Activated CD8-positive, alpha-beta memory T cell treated with anti-CD3 and anti-CD28 coated beads, Interleukin-2, amount 50 U/mL, for 24 hours (primary cell): ENCODE measurements around the gene VPS35.
A peak's percentile ranks its signal among the peaks of the same experiment; 100 is the strongest.
"Not testable (repeated sequence)": the region's sequence is repeated elsewhere in the genome, so short reads cannot be mapped to it uniquely, and the experiment has no call there.

Experiments
- DNase-seq: peaks from one replicate; pipeline ENCODE4 v3.0.0-alpha.2; 2020; ENCODE audit errors: extremely low read depth

VPS35 gene

DNA sequence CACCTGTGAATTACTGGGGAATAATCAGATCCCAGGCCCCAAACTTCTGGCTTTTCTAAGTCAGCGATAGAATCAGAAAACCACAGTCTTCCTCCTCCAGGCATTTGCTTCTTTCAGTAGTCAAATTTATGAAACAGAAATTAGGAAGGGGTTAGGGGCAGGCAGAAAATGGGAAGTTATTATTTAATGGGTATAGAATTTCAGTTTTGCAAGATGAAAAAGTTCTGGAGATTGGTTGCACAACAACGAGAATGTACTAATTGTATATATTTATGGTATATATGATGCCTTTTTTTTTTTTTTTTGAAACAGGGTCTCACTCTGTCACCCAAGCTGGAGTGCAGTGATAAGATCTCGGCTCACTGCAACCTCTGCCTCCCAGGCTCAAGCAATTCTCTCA is 23.9 kb upstream of the VPS35 start:
- no peak for DNase-seq

DNA sequence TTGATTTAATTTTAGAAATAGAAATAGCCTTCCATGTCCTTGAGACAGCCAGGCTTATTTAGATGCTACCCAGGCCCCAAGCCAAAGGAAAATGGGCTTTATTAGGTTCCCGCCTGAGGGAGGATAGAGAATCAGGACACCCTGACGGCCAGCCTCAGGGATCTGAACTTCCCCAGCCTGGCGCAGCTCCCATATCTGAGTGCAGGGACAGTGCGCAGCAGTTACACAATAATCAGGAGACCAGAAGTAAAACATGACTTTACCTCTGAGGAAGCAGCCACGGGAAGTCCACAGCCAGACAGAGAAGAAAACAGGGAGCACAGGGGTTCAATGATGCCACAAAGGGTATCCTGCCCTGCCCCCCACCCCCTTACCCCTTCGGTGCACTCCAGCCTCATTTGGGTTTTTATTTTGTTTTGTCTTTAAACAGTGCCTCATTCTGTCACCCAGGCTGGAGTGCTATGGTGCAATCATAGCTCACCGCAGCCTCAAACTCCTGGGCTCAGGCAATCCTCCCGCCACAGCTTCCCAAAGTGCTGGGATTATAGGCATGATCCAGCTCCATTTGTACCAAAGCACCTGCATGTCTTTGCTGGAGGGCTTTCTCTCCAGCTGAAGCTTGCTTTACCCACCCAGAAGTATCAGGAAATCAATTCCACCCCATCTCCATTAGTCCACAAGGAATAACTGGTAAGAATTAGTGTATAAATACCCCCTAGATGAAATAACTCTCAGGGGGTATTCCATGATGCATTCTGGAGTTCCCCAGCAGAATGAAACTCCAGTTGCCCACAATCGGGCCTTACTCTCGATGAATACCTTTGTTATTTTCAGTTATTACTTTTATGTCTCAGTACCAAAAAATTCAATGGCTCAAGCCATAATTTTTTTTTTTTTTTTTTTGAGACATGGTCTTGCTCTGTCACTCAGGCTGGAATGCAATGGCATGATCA is 22.4 kb upstream of the VPS35 start:
- no peak for DNase-seq

DNA sequence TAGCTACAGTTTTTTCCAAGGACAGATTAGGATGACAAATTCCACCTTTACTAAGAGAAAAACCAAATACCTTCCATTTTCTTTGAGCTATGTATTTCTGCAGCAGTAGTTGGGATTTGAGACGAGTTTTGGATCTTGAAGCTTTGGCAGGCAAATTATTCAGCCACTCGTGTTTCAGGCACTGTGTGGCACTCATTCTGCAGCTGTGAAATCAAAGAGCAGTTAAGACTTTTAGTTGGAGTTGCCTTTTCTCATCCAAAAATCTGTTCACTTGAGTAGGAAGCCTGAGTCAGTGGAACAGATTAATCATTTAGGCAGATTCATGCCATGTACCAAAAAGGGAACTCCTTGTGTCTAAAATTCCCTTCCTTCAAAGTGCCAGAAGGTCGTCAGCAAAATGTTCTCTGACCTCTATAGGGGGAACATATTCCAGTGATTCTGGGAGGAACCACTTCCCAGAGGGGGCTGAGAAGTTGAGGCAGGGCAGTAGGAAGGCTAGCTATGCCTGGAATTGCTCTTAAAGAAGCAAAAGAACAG is 20.6 kb upstream of the VPS35 start:
- DNase-seq, result no peak

DNA sequence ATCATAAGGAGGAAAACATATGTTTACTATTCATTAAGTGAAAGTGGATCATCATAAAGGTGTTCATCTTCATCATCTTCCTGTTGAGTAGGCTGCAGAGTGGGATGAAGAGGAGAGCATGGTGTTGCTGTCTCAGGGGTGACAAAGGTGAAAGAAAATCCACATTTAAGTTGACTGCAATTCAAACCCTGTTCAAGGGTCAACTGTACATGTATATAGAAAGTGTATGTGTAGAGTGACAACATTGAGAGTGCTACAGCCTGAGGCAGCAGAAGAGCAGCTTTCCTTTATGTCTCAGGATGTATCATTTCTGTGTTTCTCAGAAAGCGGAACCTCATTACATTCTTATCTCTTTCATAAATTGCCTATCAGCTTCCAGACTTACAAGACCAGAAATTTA is 17.7 kb upstream of the VPS35 start:
- DNase-seq, result no peak

DNA sequence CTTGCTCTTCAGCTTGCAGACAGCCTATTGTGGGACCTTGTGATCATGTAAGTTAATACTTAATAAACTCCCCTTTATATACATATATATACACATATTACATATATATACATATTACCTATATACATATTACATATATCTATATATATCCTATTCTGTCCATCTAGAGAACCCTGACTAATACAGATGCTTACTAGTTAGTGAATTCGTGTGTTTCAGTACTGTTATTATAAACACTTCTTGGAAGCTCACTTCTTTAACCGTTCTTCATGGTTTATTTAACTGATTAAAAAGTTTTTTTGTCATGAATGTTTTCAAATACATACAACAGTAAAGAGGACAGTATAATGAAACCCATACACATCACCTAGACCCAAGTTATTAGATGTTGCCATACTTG is 13.1 kb upstream of the VPS35 start:
- DNase-seq, result no peak

DNA sequence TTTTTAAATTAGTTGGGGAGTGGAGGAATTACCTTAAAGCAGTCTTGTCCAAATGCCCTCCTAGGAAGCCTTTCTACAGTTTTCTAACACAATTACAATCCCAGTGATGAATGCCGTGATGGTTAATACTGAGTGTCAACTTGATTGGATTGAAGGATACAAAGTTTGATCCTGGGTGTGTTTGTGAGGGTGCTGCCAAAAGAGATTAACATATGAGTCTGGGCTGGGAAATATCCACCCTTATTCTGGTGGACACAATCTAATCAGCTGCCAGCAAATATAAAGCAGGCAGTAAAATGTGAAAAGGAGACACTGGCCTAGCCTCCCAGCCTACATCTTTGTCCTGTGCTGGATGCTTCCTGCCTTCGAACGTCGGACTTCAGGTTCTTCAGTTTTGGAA is 12.6 kb upstream of the VPS35 start:
- no peak for DNase-seq

DNA sequence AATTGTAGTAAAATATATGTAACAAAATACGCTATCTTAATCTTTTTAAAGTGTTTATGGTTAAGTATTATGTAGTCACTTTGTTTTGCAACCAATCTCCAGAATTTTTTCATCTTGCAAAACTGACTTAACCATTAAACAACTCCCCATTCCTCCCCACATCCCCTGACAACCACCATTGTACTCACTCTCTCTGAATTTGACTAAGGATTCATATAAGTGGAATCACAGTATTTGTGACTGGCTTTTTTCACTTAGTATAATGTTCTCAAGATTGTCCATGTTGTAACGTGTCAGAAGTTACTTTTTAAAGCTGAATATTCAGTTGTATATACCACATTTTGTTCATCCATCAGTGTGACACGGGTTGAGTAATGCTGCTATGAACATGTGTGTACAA is 11.1 kb upstream of the VPS35 start:
- no peak for DNase-seq

DNA sequence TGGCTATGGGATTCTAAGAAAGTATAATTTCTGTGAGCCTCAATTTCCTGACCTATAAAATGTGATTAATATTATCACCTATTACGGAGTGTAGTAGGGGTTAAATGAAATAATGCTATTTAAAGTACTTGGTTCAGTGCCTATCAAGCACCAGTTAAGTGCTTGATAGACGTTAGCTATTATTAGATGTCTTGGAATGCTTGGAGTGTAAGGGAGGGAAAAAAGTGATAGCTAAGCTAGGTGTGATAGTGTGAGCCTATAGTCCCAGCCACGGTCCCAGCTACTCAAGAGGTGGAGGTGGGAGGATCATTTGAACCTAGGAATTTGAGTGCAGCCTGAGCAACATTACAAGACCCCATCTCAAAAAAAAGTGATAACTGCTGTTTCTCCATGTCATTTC is 8.0 kb upstream of the VPS35 start:
- no peak for DNase-seq

DNA sequence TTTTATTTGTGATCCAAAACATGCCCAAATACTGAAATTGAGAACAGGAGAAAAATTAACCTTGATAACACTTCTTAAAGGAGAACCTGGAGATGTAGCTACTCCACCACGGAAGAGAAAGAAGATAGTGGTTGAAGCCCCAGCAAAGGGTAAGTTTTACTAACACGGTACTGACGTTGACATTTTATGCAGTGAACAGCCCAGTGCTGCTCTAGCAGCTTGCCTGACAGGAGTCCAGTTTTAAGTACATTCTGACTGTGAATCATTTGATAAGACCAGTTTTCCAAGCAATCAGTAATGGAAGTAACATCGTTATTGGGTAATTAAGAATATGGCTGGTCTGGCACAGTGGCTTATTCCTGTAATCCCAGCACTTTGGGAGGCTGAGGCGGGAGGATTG is 7.0 kb upstream of the VPS35 start:
- no peak for DNase-seq

DNA sequence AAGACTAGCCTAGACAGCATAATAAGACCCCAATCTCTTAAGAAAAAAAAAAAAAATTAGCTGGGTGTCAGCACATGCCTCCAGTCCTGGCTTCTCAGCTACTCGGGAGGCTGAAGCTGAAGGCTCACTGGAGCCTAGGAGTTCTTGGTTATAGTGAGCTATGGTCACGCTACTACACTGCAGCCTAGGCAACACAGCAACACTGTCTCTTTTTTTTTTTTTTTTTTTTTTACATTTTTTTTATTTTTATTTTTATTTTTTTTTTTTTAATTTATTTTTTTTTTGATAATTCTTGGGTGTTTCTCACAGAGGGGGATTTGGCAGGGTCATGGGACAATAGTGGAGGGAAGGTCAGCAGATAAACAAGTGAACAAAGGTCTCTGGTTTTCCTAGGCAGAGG is 4.6 kb upstream of the VPS35 start:
- no peak for DNase-seq

DNA sequence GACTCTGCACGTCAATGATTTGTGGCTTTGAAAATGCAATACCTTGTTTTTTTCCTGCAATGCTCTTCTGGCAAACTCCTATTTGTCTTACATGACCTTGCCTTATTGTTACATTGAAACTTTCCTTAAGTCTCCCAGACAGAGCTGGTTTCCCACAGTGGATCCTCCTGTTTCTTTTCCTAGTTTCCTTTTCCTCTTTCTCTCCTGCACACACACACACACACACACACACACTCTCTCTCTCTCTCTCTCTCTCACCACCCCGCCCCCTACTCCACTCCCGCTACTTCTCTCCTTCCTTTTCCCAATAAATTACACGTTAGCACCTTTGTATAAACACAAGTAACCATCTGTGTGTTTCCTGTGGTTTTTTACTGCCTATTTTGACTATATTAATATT is 2.7 kb upstream of the VPS35 start:
- DNase-seq, result no peak

DNA sequence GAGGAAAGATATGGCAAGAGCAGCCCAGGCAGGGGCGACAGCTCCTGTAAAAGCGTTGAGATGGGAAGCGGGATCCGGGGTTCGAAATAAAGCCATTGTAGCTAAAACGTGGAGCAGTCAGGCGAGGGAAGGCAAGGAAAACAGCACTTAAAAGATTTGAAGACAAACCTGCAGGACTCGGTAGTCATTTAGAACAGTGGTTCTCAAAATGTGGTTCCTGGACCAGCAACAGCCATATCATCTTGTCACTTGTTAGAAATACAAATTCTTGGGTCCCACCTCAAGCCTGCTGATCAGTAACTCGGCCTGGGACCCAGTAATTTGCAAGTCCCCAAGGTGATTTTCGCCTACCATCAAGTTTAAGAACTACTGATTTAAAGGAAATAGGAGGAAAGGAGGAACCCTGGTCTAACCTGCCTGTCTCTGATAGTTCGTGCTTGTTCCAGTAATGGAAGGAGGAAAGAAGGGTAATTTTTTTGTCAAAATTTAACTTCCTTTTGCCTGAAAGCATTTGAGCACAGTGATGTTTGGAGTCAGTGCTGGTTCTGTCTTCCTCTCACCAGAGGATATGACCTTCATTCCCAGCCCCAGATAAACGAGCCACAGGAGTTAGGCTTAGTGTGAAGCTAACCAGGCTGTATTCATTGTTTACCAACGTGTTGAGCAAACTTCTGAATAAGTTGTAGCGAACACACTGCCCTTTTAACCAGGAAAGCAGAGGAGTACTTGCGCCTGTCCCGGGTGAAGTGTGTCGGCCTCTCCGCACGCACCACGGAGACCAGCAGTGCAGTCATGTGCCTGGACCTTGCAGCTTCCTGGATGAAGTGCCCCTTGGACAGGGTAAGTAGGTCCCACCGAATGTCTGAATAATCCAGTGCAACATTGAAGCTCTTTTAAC is 1.6 kb upstream of the VPS35 start:
- no peak for DNase-seq

DNA sequence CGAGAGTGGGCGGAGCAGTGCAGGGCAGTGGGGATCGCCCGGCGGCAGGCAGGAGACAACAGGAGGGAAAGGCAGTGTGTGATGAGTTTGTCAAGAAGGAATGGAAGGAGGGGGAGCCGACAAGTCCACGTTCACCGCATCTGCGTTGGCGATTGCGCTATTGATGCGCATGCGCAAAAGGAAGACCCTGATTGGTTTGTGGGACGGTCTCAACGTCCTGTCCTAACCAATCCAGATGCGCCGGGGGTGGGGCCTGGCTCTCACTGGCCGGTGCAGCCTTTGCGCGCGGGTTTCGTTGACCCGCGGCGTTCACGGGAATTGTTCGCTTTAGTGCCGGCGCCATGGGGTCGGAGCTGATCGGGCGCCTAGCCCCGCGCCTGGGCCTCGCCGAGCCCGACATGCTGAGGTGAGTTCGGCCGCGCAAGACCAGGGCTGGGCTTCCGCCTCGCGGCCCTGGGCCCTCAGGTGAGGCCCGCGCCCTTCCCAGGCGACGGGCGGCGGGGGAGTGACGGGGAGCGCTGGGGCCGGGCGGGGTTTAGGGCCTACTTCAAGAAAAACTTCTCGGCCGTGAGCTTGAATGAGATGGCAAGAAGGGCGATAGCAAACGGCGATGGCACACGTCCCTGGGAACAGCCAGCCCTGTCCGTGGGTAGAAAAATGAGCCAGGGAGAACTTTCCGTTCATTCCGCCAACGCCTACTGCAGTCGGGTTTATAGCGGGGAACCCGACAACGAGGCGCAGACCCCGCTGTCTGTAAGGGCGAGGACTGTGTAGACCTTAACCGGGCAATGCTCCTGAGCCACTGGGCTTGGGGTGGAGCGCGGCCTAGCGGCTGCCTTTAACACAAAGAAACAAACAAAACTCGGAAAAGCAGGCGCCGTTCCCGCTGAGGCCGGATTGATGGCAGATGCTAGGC is 645 bp upstream of the VPS35 start, which contains the start of gene ORC6:
Gene ORC6, plus strand, starts transcription at position 295 of the 916 bp plus-strand sequence. Its CDS starts 47 bp downstream, at position 342.
- DNase-seq, result peak; percentile 97

DNA sequence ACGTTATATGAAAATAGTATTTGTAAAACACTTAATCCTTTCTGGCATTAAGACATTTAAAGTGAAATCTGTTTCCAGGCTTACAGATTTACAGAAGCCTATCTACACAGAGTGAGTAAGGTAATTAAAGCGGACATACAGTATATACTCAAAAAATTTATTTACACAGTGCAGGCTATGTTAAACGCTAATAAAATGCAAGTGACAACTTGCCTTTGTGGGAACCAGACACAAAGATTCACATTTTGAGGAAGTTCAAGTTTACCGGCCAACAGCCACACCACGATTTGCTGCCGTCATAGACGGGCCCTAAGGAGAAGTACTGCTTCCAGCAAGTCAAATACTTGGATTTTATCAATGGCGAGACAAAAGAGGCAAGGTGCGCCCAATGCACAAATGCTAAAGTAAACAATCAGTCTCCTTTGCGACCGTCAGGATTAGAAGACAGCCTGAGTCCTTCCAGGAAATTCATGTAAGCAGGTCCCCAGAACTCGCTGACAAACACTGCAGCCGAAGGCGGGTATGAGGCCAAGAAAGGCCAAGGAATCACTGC is 801 bp downstream of the VPS35 start:
- no peak for DNase-seq

DNA sequence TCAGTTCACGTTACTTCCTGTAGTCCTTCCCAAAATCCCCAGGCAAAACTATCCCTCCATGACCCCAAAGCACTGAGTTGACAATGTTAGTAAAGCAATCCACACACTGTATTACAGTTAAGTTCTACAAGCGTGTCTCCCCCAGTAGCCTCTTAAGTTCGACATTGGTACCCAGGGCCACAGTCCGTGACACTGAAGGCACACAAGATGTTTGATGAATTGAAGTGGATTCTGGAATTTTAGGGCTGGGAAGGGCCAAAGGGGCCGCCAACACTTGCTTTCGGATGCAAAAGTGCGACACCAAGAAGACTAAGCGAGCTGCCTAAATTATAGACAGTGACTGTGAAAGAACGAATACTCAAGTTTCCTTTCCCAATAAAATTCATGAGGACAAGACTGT is 1.5 kb downstream of the VPS35 start:
- DNase-seq, result no peak

DNA sequence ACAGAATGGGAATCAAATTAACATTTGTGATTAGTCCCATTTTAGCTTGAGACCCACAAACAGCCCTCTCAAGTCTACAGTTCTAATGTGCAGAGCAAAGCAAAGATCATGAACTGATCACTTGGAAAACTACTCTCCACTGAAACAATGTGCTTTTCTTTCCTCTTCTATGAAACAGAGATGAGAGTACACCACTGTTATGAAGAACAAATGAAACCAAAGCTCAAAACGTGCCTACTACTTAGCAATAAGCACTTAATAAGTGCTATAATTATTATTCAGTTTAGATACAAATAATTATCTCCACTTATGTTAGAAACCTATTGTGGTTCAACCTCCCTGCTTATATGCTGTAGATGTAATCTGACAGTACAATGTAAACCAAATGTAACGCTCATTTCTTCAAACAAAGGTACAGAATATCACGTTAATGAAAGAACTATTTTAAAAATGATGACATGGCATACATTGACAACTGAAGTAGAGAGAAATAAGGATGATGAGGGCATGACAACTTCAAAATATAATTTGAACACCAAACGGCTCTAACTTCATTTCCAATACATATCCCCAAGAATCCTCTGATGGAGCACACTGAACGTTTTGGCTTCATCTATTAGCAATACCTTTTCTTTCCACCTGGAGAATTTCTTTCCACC is 2.0 kb downstream of the VPS35 start:
- no peak for DNase-seq

DNA sequence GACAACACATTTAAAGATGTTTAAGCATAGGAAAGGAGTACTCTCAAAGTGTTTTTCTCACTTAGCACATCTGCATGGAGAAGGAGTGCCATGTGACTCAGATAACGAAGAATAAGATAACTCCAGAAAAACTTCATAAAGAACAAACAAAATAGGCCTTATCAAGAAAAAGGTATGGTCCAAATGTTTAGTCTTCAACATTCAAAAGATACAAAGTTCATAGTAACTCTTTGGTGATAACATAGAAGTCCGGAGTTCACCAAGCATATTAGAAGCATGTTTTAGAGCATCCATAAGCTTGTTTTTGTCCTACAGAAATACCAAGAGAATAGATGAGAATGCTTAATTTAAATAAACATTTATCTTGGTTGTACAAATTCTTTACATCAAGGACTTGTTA is 7.1 kb downstream of the VPS35 start:
- not testable (repeated sequence) for DNase-seq

DNA sequence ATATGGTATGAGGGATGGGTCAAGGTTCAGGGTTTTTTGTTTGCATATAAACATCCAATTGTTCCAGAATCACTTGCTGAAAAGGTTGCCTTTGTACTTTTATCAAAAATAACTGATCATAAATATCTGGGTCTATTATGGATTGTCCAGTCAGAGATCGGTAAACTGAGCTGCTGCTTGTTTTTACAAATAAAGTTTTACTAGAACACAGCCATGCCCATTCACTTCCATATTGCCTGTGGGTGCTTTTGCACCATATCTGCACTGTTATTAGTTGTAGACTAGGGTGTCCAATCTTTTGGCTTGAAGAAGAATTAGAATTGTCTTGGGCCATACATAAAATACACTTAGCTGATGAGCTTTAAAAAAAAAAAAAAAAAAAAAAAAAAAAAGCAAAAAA is 11.0 kb downstream of the VPS35 start:
- DNase-seq, result not testable (repeated sequence)

DNA sequence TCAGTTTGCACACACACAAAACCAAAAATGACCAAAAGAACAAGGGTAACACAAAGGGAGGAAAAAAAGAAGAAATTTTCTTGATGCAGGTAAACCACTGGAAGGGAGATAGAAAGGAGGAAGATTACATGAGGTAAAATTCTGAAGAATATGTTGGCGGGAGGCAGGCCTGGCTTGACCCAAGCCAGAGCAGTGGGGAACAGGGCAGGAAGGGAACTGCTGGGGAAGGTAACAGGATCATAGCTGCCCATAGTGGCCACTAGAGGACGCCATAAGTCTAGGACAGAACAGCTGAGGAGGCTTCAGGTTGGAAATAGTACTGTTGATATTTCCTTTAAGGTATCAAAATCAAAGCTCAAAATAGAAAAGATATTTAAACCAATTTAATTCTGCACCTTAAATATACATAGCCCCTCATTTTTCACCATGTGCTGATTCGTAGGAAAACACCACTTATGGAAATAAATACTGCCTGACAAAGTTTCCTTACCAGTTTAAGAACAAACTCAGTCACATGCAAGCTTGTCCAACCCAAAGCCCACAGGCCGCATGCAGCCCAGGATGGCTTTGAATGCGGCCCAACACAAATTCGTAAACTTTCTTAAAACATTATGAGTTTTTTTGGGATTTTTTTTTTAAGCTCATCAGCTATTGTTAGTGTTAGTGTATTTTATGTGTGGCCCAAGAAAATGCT is 15.5 kb downstream of the VPS35 start:
- no peak for DNase-seq

DNA sequence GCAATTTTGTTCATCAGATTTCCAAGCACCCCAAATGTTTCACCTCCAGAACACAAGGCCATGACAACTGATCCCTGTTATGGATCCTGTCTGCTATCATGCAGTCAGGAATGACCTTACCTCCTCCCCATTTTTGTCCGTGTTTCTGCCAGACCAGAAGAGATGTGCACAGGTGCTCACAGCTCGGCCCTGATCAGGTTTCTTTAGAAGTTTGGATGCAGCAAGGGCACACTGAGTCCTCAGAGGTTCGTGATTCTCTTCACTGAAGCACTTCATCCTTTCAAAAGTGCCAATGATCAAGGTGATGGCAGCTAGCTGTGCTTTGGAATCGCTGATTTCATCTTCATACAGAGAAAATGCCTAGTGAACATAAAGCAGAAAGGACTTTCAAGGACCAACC is 26.9 kb downstream of the VPS35 start:
- DNase-seq, result no peak
